MM.1S (cell line): ENCODE measurements around the gene ADCK2.

Experiments used
- CTCF ChIP-seq: fragments of 300-600 bp; sonication (generic); IDR thresholded peaks from 2 replicates; pipeline ENCODE4 v1.5.1; 2016; ENCODE audit warnings: antibody characterized with exemption, low read length, mixed read lengths
- EZH2 ChIP-seq: fragments of 300-600 bp; sonication (generic); optimal IDR thresholded peaks from 2 replicates; pipeline ENCODE3; 2017; ENCODE audit warnings: low read depth, mild to moderate bottlenecking, antibody characterized with exemption, low read length, mixed read lengths
- EZH2phosphoT487 ChIP-seq: fragments of 300-600 bp; sonication (generic); IDR thresholded peaks from 2 replicates; pipeline ENCODE4 v1.6.1; 2018; ENCODE audit warnings: antibody characterized with exemption, low read length

- no peak for TF ChIP-seq CTCF
- TF ChIP-seq EZH2 = no peak
- TF ChIP-seq EZH2phosphoT487 = no peak
Measured at GRCh38 chr7:140635345-140635744, 37.4 kb upstream of the ADCK2 start.
